ENCODE data around the gene IGFALS. TPM values are rescaled to one million over a fixed set of nuclear protein-coding genes. Genes with fewer than 3 reads are reported as not detected.

IGFALS gene
- total RNA-seq: not detected

DNA sequence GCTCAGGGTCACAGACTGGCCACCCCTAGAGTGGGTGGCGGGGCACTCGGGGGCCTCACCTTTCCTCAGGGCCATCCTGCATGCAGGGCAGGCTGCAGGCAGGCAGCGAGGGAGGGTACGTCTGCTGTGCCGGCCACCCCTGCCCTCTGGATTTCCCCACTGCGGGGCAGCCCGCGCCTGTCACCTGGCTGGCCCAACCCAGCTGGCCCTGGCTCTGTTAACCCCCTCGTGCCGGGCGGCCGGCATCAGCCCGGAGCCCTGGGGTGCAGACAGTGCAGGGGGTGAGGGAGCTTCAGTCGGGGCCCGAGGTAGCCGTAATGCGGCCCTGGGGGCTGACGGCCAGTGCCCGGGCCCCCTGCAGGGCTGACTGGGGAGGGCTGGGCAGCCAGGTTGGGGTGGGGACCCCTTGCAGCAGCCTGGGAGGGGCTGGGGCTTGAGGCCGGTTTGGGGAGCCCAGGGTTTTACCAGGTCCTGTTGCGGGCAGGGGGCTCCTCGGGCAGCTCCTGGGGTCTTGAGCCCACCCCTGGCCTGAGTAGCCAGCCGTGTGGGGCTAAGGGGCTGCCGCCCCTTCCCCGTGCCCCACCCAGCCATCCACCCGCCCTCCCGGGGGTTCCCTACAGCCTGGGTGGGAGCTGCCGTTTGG lies at the start of gene IGFALS:
IGFALS (minus strand) TSS at position 128 of the 643 bp plus-strand sequence; CDS start at position 75, 53 bp downstream.

DNA sequence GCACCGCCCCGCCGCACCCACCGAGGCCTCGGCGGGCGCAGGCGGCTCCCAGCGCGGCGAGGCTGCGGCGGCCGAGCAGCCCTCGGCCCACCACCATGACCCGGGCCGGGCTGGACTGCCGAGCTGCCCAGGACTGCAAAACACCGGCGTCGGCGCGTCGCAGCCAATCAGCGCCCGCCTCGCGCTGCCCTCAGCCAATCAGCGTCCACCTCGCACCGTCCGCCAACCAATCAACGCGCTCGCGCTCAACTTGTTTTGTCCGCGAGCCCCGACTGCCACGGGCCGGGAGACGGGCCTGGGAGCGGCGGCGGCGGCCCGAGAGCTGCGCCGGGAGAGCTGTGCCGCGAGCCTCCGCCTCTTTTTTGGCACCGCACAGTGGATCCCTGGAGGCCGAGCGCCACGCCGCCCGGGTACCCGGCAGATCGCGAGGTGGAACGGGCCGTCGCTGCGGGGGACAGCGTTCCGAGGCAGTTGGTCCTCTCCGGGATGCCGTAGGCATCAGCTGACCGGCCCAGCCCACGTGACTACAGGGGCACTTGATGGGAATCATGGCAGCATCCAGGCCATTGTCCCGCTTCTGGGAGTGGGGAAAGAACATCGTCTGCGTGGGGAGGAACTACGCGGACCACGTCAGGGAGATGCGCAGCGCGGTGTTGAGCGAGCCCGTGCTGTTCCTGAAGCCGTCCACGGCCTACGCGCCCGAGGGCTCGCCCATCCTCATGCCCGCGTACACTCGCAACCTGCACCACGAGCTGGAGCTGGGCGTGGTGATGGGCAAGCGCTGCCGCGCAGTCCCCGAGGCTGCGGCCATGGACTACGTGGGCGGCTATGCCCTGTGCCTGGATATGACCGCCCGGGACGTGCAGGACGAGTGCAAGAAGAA lies 33.4 kb upstream of the IGFALS start, which contains the start of the genes FAHD1 and HAGH:
FAHD1 (plus strand) TSS at position 516 of the 883 bp plus-strand sequence; CDS start at position 549, 33 bp downstream.
HAGH (minus strand) TSS at position 135 of the 883 bp plus-strand sequence; CDS start at position 97, 38 bp downstream.

DNA sequence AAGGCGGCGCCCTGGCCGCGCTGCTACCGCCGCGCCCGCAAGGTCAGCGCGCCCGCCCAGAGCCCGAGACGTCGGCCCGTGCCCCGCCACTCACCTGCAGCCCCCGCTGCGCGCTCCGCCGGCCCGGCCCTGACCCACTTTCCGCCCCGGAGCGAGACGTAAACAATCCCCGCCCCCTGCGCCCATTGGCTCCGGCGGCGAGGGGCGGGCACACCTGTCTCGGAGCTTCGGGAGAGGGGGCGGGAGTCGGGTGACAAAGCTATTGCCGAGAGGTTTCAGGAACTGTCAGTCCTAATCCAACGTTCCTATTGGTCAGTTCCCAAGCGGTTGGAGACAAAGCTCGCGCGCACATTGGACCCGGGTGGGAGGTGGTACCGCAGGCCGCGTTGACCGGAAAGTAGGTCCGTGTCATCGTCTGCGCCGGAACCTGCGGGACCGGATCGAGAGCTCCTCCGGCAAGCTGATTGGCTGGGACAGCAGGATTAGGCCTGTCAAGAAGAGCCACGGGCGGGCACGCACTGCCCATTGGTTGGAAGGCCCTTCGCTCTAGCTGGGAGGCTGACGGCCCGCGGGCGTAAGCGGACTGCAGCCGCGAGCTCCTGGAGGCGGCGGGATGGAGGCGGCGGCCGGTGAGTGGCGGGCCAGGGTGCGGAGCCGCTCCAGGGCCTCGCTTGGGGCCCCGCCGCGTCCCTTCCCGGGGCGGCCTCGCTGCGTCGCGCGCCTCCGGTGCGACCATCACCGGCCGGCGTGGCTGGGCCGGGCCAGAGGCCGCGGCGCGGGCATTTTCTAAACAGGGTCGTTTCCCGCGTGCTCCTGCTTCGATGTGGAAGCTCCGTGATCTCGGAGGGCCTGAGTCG lies 10.9 kb downstream of the IGFALS start, which contains the start of the genes NUBP2 and SPSB3:
NUBP2 (plus strand) TSS at position 553 of the 857 bp plus-strand sequence; CDS start at position 614, 61 bp downstream.
SPSB3 (minus strand) TSS at position 164 of the 857 bp plus-strand sequence. CDS start 1,088 bp downstream, outside the sequence.

GRCh38 chr16:1772908-1773702 lies 20.4 kb downstream of the IGFALS start, which contains the start of gene MRPS34:
Gene MRPS34 (minus strand): TSS chr16:1773134. CDS start chr16:1773119, 15 bp downstream.

DNA sequence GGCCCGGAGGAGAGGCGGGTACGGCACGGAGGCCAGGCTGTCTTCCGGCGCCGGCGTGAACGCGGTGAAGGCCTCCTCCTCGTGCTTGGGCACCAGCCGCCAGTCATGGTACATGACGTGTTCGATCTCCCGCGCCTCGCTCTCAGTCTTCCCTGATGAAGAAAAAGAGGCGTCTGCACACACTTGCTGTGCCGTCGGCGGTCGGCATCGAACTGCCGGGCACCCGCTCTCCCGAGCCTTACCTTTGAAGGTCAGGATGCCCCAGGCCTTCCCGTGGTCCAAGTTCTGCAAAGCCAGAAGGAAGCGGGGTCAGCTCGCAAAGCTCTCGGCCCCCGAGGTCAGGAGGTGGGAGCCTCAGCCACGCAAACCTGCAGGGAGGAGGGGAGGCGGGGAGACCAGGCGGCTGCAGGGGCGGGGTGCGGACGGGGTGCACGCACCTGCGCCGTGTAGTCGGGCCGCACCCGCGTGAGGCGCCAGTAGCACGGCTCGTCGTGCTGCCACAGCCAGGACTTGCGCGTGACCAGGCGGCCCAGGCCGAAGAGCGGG lies 21.1 kb downstream of the IGFALS start, which contains the start of gene EME2:
EME2 (plus strand) TSS at position 449 of the 546 bp plus-strand sequence. CDS start 418 bp downstream, outside the sequence.

DNA sequence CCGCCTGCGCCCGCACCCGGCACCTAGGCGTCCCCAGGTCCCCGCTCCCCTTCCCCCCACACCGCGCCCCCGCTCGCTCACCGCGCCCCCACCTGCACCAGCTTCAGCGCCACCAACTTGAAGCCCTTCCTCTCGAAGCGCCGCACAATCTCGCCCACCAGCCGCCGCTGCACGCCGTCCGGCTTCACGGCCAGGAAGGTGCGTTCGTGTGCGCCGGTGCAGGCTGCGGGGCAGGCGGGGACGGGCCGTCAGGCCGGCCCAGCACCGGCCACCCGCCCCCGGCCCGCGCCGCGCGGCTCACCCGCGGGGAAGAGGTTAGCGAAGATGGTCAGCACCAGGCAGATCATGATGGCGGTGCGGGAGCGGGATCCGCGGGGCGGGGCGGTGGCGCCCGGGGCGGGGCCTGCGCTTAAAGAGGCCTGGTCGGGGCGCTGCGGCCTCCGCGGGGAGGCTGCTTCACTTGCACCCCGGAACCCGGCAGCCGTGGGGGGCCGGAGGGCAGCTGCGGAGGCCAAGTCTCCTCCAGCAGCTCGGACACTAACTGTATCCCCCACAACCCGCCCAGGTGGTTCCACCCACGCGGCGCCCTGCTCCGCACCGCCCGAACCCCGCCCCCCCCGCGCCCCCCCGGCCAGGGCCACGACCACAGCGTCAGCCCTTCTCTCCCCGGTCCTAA lies 22.2 kb downstream of the IGFALS start, which contains the start of gene NME3:
NME3 (minus strand) TSS at position 356 of the 676 bp plus-strand sequence; CDS start at position 347, 9 bp downstream.

Other genes with a start within 250 kb of the IGFALS start
- 42.7 TPM for gene IFT140, start 181.6 kb downstream of the IGFALS start, total RNA-seq
- 10.1 TPM for gene CRAMP1, start 181.3 kb downstream of the IGFALS start, total RNA-seq
- 35.1 TPM for gene JPT2, start 115.4 kb downstream of the IGFALS start, total RNA-seq
- gene MAPK8IP3, start 87.5 kb downstream of the IGFALS start, total RNA-seq: 85.8 TPM
- gene NME3, start 22.2 kb downstream of the IGFALS start, total RNA-seq: 23.8 TPM
- 12.0 TPM for gene EME2, start 20.9 kb downstream of the IGFALS start, total RNA-seq
- 34.4 TPM for gene MRPS34, start 20.6 kb downstream of the IGFALS start, total RNA-seq
- gene SPSB3, start 11.1 kb downstream of the IGFALS start, total RNA-seq: 44.5 TPM
- 36.2 TPM for gene NUBP2, start 10.7 kb downstream of the IGFALS start, total RNA-seq
- gene HAGH, start 33.1 kb upstream of the IGFALS start, total RNA-seq: 67.4 TPM
- gene FAHD1, start 33.5 kb upstream of the IGFALS start, total RNA-seq: 44.3 TPM
- 1.8 TPM for gene MEIOB, start 78.5 kb upstream of the IGFALS start, total RNA-seq
- gene HS3ST6, start 124.7 kb upstream of the IGFALS start, total RNA-seq: not detected
- gene MSRB1, start 149.5 kb upstream of the IGFALS start, total RNA-seq: 6.7 TPM
- gene RPL3L, start 161.0 kb upstream of the IGFALS start, total RNA-seq: not detected
- gene NDUFB10, start 165.8 kb upstream of the IGFALS start, total RNA-seq: 93.0 TPM
- 1,359 TPM for gene RPS2, start 171.1 kb upstream of the IGFALS start, total RNA-seq
- gene RNF151, start 173.2 kb upstream of the IGFALS start, total RNA-seq: not detected
- gene TBL3, start 178.3 kb upstream of the IGFALS start, total RNA-seq: 13.1 TPM
- 1.2 TPM for gene NOXO1, start 187.8 kb upstream of the IGFALS start, total RNA-seq
- gene GFER, start 190.5 kb upstream of the IGFALS start, total RNA-seq: 14.1 TPM
- 112 TPM for gene SYNGR3, start 196.3 kb upstream of the IGFALS start, total RNA-seq
- 7.8 TPM for gene ZNF598, start 216.1 kb upstream of the IGFALS start, total RNA-seq
- not detected for gene NPW, start 226.1 kb upstream of the IGFALS start, total RNA-seq
- gene NHERF2, start 233.2 kb upstream of the IGFALS start, total RNA-seq: 23.5 TPM

Measured in diencephalon (tissue), 1 donor.